NCI-H524 treated with DMSO at 0.1 percent for 48 hours (cell line): Measurements from ENCODE around the gene NSG1.
A peak's percentile ranks its signal among the peaks of the same experiment; 100 is the strongest.

Source experiments
- DNase-seq: peaks from one replicate; lab custom pipeline; 2025; lab: John Stamatoyannopoulos, UW

NSG1 gene

GRCh38 chr4:4374388-4375098 lies 12.4 kb upstream of the NSG1 start:
- DNase-seq, result no peak

- no peak for DNase-seq
Measured at GRCh38 chr4:4376074-4376473, 10.8 kb upstream of the NSG1 start.

GRCh38 chr4:4377191-4377590 lies 9.7 kb upstream of the NSG1 start:
- DNase-seq, result no peak

- DNase-seq, result no peak
Measured at GRCh38 chr4:4377732-4378460, 9.0 kb upstream of the NSG1 start.

GRCh38 chr4:4379540-4380087 lies 7.3 kb upstream of the NSG1 start:
- DNase-seq, result no peak

- DNase-seq, result no peak
Measured at GRCh38 chr4:4383085-4383484, 3.8 kb upstream of the NSG1 start.

GRCh38 chr4:4384837-4385236 lies 2.1 kb upstream of the NSG1 start:
- DNase-seq, result no peak

GRCh38 chr4:4385729-4386295 lies 1.1 kb upstream of the NSG1 start:
- DNase-seq, result no peak

- DNase-seq, result no peak
Measured at GRCh38 chr4:4386296-4386735, 586 bp upstream of the NSG1 start.

- no peak for DNase-seq
Measured at GRCh38 chr4:4387531-4388310, 819 bp downstream of the NSG1 start.

GRCh38 chr4:4388311-4388790 lies 1.4 kb downstream of the NSG1 start:
- no peak for DNase-seq

- DNase-seq, result no peak
Measured at GRCh38 chr4:4388836-4389575, 2.1 kb downstream of the NSG1 start.

GRCh38 chr4:4390046-4390445 lies 3.1 kb downstream of the NSG1 start:
- no peak for DNase-seq

GRCh38 chr4:4390515-4391240 lies 3.8 kb downstream of the NSG1 start:
- DNase-seq, result no peak

- DNase-seq, result no peak
Measured at GRCh38 chr4:4391866-4392265, 5.0 kb downstream of the NSG1 start.

GRCh38 chr4:4392501-4393183 lies 5.7 kb downstream of the NSG1 start:
- DNase-seq, result no peak

GRCh38 chr4:4394644-4395043 lies 7.7 kb downstream of the NSG1 start:
- no peak for DNase-seq

- DNase-seq, result no peak
Measured at GRCh38 chr4:4395371-4395770, 8.5 kb downstream of the NSG1 start.

GRCh38 chr4:4395849-4396627 lies 9.1 kb downstream of the NSG1 start:
- DNase-seq, result peak; percentile 72
